Pancreas (tissue), 10 donors: ENCODE measurements around the gene IFITM5. TPM values are rescaled to one million over a fixed set of nuclear protein-coding genes. Genes with fewer than 3 reads are reported as not detected.
"Not testable (repeated sequence)": the region's sequence is repeated elsewhere in the genome, so short reads cannot be mapped to it uniquely, and the experiment has no call there.

ENCODE experiments used
- ATAC-seq, 4 donors: fragments of 200-7000 bp; cut with Tn5 transposase; one replicate each; pipeline versions ENCODE4 v1.8.0 to v1.9.1; 2020; ENCODE audit warnings: mild to moderate bottlenecking in 4 of 4, moderate library complexity in 4 of 4
- DNase-seq, 6 donors: peaks; one replicate each; pipeline ENCODE4 v3.0.0-alpha.2; 2020
- FAIRE-seq: peaks from 2 replicates; lab custom pipeline; 2012; peaks lifted over from hg19 to GRCh38; lab: Jason Lieb, UNC
- H3K27ac ChIP-seq, 4 donors: fragments of 200-600 bp; sonication (generic); 1 replicate in 3 of 4; 2 replicates in 1 of 4; pipeline versions ENCODE4 v1.5.0 to v1.8.0; 2020
- H3K27me3 ChIP-seq, 4 donors: fragments of 200-600 bp; one replicate each; pipeline ENCODE4 v1.8.0; 2021
- H3K36me3 ChIP-seq, 3 donors: fragments of 200-600 bp; sonication (generic) in 1 of 3; one replicate each; pipeline versions ENCODE4 v1.5.0 to v1.8.0; 2020 to 2021
- H3K4me1 ChIP-seq, 3 donors: fragments of 200-600 bp; one replicate each; pipeline ENCODE4 v1.8.0; 2021
- H3K4me3 ChIP-seq, 4 donors: fragments of 200-600 bp; sonication (generic) in 2 of 4; one replicate each; pipeline versions ENCODE4 v1.5.0 to v1.8.0; 2020 to 2021
- H3K9me3 ChIP-seq, 4 donors: fragments of 200-600 bp; one replicate each; pipeline ENCODE4 v1.8.0; 2021
- WGBS, 2 donors: extraction: QIAGEN DNeasy Blood & Tissue Kit; methylation state at CpG; one replicate each; pipeline ENCODE4 v1.1.7; 2013; 5-methylcytosine and 5-hydroxymethylcytosine counted together
- intact Hi-C, 3 donors: fragments of 100-400 bp; cut with DNase I; formaldehyde crosslinking; loops; one replicate each; pipeline versions ENCODE4 v1.11.1 to v1.14.2; 2022
- polyA plus RNA-seq, 2 donors: library from polyadenylated mRNA; stranded (reverse); fragments of 200-250 nt; gene quantifications; one replicate each; pipeline ENCODE4 v1.2.3, GENCODE V29; 2013
- total RNA-seq, 6 donors: library from RNA; stranded (reverse); fragmentation: NEBNext Ultra II Directional in 4 of 6; extraction: Animal tissue kit (Norgen Biotek cat#: 25700) in 4 of 6; gene quantifications; one replicate each; pipeline versions ENCODE4 v1.2.1 to v1.2.4, GENCODE V29; 2021 to 2023
- TF ChIP-seq, protein P1 (sequence below), 4 donors: fragments of 200-600 bp; sonication (generic) in 3 of 4; IDR thresholded peaks; one replicate each; pipeline versions ENCODE4 v1.5.0 to v1.8.0; 2021; ENCODE audit warnings: antibody characterized with exemption in 4 of 4
- donor health status: healthy with polysubstance abuse.
- donor health status: DM: no; HTN: no; CAD: no; lungs with moderate emphysema.
- donor health status: DM: no; HTN: no; CAD: no.
- donor health status: control.
- donor health status: control.
- donor health status: Bipolar disorder and iron deficiency.
- donor health status: DM: yes; HTN: yes; CAD: no.
- donor health status: DM: no; HTN: no; CAD: no.
- donor health status: DM: no; HTN: no; CAD: no.
- donor health status: DM: yes; HTN: yes; CAD: no.

IFITM5 gene
- total and polyA plus RNA-seq, 8 donors = 0.56 to 1.2 TPM; not detected in 6

DNA sequence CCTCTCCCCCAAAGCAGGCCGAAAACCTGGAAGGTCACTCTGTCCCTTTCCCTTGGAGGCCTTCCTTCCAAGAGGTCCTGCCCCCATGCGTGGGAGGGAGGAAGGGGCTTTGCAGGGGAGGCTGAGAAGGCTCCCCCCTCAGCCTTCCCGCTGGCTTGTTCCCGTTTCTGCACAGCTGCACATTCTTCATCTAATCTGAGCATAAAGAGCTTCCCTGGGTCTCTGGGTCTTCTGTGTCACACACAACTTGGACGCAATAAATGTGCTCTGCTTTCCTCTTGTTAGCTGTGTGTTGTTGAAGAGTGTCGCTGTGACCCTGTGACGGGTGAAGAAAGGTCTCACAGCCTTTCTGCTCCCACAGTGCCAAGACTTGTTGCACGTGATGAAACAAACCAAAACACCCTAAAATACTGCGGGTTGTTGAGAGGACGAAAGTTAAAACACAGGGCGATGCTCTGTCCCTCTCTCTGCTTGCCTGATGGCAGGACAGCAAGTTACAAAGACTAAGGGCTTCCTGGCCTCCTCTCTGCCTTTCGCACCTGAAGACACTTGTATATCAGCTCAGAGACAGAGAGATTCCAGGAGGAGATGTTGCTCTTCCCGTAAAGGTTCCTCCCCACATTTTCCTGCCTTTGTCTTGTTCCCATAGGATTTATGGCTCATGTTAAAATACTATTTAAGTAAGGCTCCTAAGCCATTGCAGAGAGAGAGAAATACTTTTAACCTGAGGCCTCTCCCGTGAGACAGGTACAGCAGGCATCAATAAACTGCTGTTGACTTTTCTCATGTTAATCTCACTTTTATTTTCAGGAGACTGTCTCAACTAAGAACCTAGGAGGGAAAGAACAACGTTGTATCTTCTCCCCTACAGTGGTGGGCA lies 36.7 kb upstream of the IFITM5 start:
- WGBS, 2 donors = 56 to 63% methylated on average over 15 of the region's 15 CpGs
- no peaks in the 10 kb centered on the region for H3K4me1 ChIP-seq
- H3K36me3 ChIP-seq = no peaks in the 10 kb centered on the region
- intact Hi-C loops = no loop called here
- H3K9me3 ChIP-seq = no peaks in the 10 kb centered on the region
- H3K27ac ChIP-seq = peak overlapping the region in 2 of 4 donors; percentile 34 to 47
- FAIRE-seq = no peak
- TF ChIP-seq, protein P1, sequence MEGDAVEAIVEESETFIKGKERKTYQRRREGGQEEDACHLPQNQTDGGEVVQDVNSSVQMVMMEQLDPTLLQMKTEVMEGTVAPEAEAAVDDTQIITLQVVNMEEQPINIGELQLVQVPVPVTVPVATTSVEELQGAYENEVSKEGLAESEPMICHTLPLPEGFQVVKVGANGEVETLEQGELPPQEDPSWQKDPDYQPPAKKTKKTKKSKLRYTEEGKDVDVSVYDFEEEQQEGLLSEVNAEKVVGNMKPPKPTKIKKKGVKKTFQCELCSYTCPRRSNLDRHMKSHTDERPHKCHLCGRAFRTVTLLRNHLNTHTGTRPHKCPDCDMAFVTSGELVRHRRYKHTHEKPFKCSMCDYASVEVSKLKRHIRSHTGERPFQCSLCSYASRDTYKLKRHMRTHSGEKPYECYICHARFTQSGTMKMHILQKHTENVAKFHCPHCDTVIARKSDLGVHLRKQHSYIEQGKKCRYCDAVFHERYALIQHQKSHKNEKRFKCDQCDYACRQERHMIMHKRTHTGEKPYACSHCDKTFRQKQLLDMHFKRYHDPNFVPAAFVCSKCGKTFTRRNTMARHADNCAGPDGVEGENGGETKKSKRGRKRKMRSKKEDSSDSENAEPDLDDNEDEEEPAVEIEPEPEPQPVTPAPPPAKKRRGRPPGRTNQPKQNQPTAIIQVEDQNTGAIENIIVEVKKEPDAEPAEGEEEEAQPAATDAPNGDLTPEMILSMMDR (IDR thresholded peaks at IDR 0.05) = no peak
- DNase-seq = no peak
- ATAC-seq = peak in 3 of 4 donors; percentile 26 to 80 (median 46)
- no peaks in the 10 kb centered on the region for H3K27me3 ChIP-seq
- H3K4me3 ChIP-seq = no peak overlapping the region

DNA sequence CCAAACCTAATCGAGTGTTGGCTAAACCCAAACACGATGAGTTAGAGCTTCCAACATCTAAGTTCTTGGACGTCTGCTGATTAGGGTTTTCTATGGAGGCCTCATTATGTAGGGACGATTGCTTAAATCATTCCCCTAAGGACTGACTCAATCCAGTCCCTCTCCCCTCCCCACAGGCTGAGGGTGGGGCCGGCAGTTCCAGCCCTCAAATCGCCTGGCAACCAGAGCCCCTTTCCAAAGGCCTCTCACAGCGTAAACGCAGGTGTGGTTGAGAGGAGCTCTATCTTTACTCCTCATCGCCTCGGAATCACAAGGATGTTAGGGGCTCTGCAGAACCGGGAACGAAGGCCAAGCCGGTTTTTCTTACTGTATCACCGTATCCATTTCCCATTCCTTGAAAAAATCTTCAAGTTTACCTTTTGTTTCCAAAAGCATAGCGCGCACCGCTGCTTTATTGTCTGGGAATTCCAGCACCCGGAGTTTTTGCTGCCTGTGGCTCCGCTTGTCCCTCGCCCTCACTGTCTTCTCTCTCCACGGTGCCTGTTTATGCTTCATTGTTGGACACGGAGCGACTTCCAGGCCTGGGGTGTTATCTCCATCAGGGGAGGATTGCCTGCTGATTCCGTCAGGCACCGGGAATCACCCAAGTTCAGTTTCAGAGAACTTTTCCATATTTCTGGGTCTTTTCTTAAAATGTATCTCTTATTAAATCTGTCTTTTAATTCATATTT lies 35.1 kb upstream of the IFITM5 start:
- intact Hi-C loops = no loop called here
- peak in 2 of 4 donors; percentile 40 to 53 for ATAC-seq
- Histone ChIP-seq H3K4me3 (no peak overlapping the region), H3K27me3 (no peaks in the 10 kb centered on the region), H3K4me1 (no peaks in the 10 kb centered on the region), H3K36me3 (no peaks in the 10 kb centered on the region), H3K9me3 (no peaks in the 10 kb centered on the region), H3K27ac (no peak overlapping the region)
- 72 to 74% methylated on average over 25 of the region's 25 CpGs for WGBS, 2 donors
- FAIRE-seq = no peak
- TF ChIP-seq, protein P1 (IDR thresholded peaks at IDR 0.05) = no peak
- DNase-seq = no peak

DNA sequence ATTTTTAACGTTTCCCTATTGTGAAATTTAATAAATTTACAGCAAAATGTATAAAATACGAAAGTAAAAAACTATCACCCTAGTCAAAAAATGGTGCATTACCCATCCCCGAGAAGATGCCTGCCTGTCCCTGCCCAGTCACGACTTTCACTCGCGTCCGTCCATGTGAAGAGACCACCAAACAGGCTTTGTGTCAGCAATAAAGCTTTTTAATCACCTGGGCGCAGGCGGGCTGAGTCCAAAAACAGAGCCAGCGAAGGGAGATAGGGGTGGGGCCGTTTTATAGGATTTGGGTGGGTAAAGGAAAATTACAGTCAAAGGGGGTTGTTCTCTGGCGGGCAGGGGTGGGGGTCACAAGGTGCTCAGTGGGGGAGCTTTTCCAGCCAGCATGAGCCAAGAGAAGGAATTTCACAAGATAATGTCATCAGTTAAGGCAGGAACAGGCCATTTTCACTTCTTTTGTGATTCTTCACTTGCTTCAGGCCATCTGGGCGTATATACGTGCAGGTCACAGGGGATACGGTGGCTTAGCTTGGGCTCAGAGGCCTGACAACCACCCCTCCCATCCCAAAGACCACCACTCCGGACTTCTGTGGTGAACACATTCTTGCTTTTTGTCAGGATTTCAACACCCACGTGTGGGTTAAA lies 34.4 kb upstream of the IFITM5 start:
- intact Hi-C loops = not testable (repeated sequence)

DNA sequence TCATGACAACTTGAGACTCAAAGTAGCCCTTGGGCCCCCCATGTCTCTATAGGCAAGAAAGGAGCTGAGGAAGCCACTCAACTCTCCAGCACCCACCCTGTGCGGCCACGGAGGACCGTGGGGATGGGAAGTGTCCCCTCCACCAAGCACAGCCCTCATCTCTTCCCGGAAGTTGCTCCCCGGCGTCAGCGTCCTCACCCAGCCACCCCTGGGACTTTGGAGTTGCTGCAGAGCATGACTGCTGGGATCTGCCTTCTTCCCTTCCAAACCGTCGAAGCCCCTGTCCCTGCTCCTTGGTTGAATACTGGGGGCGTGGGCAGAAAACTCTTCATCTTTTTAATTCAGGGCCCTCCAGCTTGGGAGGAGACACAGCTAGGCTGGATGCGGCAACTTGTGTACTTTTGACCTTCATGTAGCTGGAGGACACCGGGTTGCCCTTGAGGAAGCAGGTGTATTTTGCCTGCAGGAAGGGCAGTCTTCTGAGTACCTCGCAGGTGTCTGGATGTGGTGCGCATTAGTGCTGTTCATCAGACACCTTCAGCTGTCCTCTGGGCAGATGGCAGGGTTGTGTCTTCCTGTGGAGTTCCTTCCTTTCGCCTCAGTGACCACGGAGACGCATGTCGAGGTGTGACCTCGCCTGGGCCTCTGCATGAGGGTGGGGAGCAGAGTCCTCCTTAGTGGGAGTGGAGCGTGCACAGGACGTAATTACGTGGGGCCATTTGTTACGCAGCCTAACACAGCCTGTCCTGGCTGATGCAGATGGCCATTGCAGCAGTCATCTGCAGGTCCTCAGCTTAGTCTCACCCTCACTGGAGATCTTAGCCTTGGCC lies 33.5 kb upstream of the IFITM5 start:
- no peak overlapping the region for H3K4me3 ChIP-seq
- no peak overlapping the region for H3K27ac ChIP-seq
- H3K27me3 ChIP-seq = no peaks in the 10 kb centered on the region
- no peaks in the 10 kb centered on the region for H3K9me3 ChIP-seq
- TF ChIP-seq, protein P1 (IDR thresholded peaks at IDR 0.05) = no peak
- ATAC-seq (no peak), DNase-seq (no peak), FAIRE-seq (no peak)
- 83 to 87% methylated on average over 23 of the region's 23 CpGs for WGBS, 2 donors
- intact Hi-C loops = no loop called here
- no peaks in the 10 kb centered on the region for H3K4me1 ChIP-seq
- H3K36me3 ChIP-seq = no peaks in the 10 kb centered on the region

More for the DNA sequence above, 34.4 kb upstream of the IFITM5 start:
- not testable (repeated sequence) for FAIRE-seq, H3K27ac ChIP-seq, H3K4me3 ChIP-seq, ATAC-seq, H3K4me1 ChIP-seq, DNase-seq, H3K36me3 ChIP-seq, H3K27me3 ChIP-seq, H3K9me3 ChIP-seq
- WGBS, 2 donors = 78 to 81% methylated on average over 17 of the region's 17 CpGs
